ENCODE measurements around the gene MUC5B. TPM values are rescaled to one million over a fixed set of nuclear protein-coding genes. Genes with fewer than 3 reads are reported as not detected.
"Not testable (repeated sequence)": the region's sequence is repeated elsewhere in the genome, so short reads cannot be mapped to it uniquely, and the experiment has no call there.

The MUC5B gene
- total RNA-seq, 1 donor from 2014 or later: not detected

GRCh38 chr11:1189816-1190215 is 33.0 kb upstream of the MUC5B start:
- DNase-seq (ENCODE audit: low spot score): not testable (repeated sequence)

GRCh38 chr11:1191786-1192470 is 30.9 kb upstream of the MUC5B start:
- DNase-seq (ENCODE audit: low spot score): not testable (repeated sequence)

- DNase-seq (ENCODE audit: low spot score): no peak
Measured at GRCh38 chr11:1192741-1193325, 30.0 kb upstream of the MUC5B start.

GRCh38 chr11:1193326-1194230 is 29.3 kb upstream of the MUC5B start:
- no peak for DNase-seq (ENCODE audit: low spot score)

DNA sequence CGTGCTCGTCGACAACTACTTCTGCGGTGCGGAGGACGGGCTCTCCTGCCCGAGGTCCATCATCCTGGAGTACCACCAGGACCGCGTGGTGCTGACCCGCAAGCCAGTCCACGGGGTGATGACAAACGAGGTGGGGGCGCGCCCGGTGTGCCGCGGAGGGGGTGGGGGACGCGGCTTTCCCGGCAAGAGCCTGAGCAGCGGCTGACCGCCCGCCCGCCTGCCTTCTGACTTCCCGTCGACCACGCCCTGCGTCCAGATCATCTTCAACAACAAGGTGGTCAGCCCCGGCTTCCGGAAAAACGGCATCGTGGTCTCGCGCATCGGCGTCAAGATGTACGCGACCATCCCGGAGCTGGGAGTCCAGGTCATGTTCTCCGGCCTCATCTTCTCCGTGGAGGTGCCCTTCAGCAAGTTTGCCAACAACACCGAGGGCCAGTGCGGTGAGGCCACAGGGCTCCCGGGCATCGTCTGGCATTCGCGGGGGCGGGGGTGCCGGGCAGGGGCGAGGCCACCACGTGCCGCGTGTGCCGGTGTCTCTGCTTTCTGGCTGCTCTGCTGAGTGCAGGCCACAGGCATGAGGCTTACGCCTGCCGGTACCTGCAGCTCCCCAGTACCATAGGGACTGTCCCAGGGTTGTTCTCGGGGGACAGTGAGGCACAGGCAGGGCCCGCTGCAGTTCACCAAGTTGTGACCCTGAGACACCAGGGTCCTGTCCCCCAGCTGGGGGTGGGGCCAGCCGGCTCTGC is 28.5 kb upstream of the MUC5B start:
- DNase-seq (ENCODE audit: low spot score): no peak

DNA sequence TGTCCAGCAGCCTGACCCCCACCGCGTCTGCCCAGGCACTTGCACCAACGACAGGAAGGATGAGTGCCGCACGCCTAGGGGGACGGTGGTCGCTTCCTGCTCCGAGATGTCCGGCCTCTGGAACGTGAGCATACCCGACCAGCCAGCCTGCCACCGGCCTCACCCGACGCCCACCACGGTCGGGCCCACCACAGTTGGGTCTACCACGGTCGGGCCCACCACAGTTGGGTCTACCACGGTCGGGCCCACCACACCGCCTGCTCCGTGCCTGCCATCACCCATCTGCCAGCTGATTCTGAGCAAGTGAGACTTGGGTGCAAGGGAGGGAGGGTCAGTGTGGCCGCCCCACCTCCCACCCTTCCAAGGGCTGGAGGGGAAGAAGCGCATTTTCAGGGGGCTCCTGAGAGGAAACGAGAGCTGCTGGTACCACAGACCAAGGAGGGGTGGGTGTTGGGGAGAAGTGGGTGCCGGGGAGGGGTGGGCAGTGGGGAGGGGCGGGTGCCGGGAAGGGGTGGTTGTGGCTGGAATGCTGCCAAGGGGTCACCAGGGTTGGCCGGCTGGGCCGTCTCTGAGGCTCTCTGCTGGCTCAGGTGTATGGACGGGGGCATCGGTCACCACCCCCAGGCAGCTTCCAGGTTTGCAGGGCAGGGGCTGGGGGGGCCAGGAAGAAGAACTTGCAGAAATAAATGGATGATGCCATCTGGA is 27.7 kb upstream of the MUC5B start:
- DNase-seq (ENCODE audit: low spot score): no peak

DNA sequence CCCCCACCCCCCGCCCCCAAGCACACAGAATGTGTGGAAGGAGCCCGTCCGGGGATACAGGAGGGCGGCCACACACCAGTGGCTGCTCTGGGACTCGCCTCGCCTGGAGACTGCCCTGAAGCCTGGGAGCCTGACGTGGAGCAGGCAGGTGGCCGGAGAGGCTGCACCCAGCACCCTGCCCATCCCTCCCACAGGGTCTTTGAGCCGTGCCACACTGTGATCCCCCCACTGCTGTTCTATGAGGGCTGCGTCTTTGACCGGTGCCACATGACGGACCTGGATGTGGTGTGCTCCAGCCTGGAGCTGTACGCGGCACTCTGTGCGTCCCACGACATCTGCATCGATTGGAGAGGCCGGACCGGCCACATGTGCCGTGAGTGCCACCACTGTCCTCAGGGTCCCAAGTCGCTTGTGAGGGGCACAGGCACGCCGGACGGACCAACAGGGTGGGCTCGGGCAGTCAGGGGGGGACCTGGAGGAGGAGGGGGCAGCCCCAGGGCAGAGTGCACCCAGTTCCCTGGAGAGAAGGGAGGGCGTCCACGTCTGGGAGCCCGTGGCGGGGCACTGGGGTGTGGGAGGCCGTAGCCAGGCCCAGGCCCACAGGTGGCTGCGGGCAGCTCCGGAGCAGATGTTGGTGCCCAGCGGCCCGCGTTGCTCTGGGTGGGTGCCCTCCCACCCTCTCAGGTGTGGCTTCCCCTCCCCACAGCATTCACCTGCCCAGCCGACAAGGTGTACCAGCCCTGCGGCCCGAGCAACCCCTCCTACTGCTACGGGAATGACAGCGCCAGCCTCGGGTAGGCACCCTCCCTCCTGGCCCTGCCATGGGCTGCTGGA is 27.0 kb upstream of the MUC5B start:
- DNase-seq (ENCODE audit: low spot score): no peak

DNA sequence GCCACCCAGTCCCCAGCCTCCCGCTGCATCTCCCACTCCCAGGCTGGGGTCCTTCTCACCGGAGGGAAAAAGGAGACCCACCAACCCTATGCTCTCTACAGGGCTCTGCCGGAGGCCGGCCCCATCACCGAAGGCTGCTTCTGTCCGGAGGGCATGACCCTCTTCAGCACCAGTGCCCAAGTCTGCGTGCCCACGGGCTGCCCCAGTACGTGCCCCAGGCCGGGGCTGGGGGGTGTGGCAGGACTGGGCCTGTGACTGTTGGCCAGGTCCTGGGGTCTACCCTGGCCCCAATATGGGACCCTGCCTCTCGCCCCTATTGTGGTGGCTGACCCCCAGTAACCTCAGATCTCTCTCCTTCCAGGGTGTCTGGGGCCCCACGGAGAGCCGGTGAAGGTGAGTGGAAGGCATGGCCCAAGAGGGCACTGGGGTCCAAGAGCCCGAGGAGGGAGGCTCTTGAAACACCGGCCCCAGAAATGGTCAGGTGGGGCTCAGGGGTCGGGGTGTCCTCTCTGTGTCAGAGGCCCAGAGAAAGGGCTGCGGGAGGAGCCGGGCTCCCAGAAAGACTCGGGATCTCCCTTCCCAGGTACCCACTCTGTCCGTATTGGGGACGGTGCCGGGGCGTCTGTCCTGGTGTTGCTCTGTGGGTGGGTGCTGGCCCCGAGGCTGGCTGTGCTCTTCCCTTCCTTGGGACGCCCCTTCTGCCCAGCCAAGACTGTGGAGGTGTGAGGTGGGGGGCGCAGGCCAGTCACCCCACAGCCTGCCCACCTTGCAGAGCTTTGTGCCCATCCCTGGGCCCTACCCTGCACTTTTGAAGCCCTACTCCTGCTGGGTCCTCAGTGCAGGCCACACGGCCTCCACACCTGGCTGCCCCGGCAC is 26.1 kb upstream of the MUC5B start:
- DNase-seq (ENCODE audit: low spot score): no peak

GRCh38 chr11:1197431-1197885 is 25.4 kb upstream of the MUC5B start:
- no peak for DNase-seq (ENCODE audit: low spot score)

DNA sequence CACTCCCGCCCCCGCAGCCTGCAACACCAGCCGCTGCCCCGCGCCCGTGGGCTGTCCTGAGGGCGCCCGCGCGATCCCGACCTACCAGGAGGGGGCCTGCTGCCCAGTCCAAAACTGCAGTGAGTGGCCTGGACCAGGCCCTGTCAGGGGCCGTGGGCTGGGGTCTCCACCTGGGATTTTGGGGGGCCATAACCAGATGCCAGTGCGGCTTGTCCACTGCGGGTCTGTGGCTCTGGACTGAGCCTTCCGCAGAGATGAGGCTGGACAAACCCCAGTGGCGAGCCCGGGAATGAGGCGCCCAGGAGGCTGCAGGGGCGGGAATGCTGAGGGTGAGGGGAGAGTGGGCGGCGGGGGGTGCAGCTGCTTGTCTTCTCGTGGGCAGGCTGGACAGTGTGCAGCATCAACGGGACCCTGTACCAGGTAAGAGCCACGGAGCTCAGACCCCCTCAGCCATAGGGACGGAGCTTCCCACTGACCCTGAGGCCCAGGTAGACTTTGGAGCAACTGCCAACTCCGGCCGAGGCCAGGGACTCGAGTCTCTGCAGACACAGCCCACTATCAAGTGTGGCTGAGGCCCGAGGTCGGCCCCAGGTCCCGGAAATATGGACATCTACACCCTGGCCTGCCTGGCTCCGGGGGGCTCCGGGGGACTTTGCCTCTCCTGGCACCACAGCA is 24.8 kb upstream of the MUC5B start:
- no peak for DNase-seq (ENCODE audit: low spot score)

DNA sequence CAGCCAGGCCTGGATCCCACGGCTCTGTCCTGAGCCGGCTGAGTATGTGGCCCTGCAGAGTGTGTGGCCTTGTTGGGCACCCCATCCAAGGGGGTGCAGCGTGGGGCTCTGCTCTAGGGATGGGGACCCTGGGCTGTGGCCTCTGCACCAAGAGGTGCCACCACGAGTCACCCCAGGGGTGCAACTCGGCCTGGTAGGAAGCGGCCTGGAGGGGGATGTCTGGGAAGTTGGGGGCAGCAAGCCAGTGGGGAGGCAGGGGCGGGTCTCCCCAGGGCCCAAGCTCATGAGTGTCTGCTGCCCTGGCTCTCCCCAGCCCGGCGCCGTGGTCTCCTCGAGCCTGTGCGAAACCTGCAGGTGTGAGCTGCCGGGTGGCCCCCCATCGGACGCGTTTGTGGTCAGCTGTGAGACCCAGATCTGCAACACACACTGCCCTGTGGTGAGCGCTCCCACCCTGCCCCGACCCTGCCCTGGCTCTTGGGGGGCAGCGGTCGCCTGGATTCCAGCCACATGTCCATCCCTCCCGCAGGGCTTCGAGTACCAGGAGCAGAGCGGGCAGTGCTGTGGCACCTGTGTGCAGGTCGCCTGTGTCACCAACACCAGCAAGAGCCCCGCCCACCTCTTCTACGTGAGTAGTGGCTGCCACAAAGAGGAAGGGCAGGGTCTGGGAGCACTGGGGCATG is 24.2 kb upstream of the MUC5B start:
- DNase-seq (ENCODE audit: low spot score): peak; percentile 70

DNA sequence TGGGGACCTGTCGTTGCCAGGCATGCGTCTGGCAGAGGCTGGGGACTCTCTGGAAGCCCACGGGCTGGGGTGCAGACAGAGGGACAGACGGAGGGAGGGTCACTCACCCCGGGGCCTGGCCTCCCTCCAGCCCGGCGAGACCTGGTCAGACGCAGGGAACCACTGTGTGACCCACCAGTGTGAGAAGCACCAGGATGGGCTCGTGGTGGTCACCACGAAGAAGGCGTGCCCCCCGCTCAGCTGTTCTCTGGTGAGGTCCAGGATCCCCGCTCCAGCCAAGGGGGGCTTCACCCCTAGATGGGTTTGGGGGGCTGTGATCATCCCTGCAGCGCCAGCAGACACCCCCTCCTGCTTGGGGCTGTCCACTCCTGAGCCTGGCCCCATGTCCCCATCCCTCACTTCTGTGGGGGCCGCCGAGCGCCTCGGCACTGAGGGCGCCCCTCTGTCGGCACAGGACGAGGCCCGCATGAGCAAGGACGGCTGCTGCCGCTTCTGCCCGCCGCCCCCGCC is 23.6 kb upstream of the MUC5B start:
- no peak for DNase-seq (ENCODE audit: low spot score)

- no peak for DNase-seq (ENCODE audit: low spot score)
Measured at GRCh38 chr11:1199751-1200610, 22.9 kb upstream of the MUC5B start.

- DNase-seq (ENCODE audit: low spot score): no peak
Measured at GRCh38 chr11:1200611-1201191, 22.2 kb upstream of the MUC5B start.

DNA sequence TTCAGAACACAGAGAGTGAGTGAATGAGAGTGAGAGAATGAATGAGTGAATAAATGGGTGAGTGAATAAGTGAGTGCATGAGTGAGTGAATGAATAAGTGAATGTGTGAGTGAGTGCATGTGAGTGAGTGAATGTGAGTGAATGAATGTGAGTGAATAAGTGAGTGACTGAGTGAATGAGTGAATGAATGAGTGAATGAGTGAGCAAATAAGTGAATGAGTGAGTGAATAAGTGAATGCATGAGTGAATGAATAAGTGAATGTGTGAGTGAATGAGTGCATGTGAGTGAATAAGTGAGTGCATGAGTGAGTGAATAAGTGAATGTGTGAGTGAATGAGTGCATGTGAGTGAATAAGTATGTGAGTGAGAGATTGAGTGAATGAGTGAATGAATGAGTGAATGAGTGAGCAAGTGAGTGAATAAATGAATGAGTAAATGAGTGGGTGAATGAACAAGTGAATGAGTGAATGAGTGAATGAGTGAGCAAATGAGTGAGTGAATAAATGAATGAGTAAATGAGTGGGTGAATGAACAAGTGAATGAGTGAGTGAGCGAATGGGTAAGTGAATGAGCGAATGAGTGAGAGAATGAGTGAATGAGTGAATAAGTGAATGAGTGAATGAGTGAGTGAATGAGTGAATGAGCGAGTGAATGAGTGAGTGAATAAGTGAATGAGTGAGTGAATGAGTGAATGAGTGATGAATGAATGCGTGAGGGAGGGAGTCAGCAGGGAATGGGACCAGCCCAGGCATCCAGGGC is 21.3 kb upstream of the MUC5B start:
- DNase-seq (ENCODE audit: low spot score): no peak

Measured in ureter (tissue), 1 donor.